Stomach (tissue), 8 donors: ENCODE results near the gene CEACAM7. TPM values are rescaled to one million over a fixed set of nuclear protein-coding genes. Genes with fewer than 3 reads are reported as not detected.

Experiments used
- polyA plus RNA-seq, 3 donors: library from polyadenylated mRNA; stranded (reverse); fragments of 200-250 nt; gene quantifications; one replicate each; pipeline ENCODE4 v1.2.3, GENCODE V29; 2013
- small RNA-seq, 4 donors: library from RNA; depleted of rRNA; stranded (forward); fragments of <200 nt; gene quantifications; one replicate each; pipeline ENCODE3, GENCODE V24; 2016
- total RNA-seq, 5 donors: library from RNA; depleted of rRNA; stranded (reverse); fragments of >200 nt; gene quantifications; one replicate each; pipeline versions ENCODE4 v1.1.0 to v1.2.3, GENCODE V29; 2014 to 2016
- donor health status: healthy with polysubstance abuse.
- donor health status: Bipolar disorder and iron deficiency.
- donor health status: healthy.

The CEACAM7 gene
- total and polyA plus RNA-seq, 8 donors = 1.3 to 6.2 TPM; not detected in 6

Small RNAs within 50 kb of the gene (small RNA-seq; reads per million reads assigned to genes)
- 0 reads per million in 4 donors for gene AC243960.4

Other genes starting within 250 kb of the CEACAM7 start
- gene DMAC2, start 248.4 kb downstream of the CEACAM7 start, total RNA-seq = 10 to 100 TPM in 4 of 5 donors, 1 to 10 TPM in 1; 8.2 to 50.0 (median 36.4) TPM
- gene DMAC2, start 248.4 kb downstream of the CEACAM7 start, polyA plus RNA-seq = 10 to 100 TPM; 44.1 to 50.9 (median 48.1) TPM
- gene ERICH4, start 245.1 kb downstream of the CEACAM7 start, total RNA-seq = not detected
- not detected for gene ERICH4, start 245.1 kb downstream of the CEACAM7 start, polyA plus RNA-seq
- gene CEACAM21, start 112.1 kb downstream of the CEACAM7 start, total RNA-seq = 1 to 10 TPM in 1 of 5 donors, not detected in 4; 2.0 TPM
- 1 to 10 TPM in 1 of 3 donors, under 1 TPM in 1, not detected in 1; 0.63 to 6.1 TPM for gene CEACAM21, start 112.1 kb downstream of the CEACAM7 start, polyA plus RNA-seq
- gene CEACAM4, start 61.2 kb downstream of the CEACAM7 start, total RNA-seq = 1 to 10 TPM in 2 of 5 donors, not detected in 3; 1.8 to 8.3 TPM
- under 1 TPM in 2 of 3 donors, not detected in 1; 0.63 to 0.92 TPM for gene CEACAM4, start 61.2 kb downstream of the CEACAM7 start, polyA plus RNA-seq
- gene CEACAM5, start 20.4 kb upstream of the CEACAM7 start, total RNA-seq = 100 to 1,000 TPM in 2 of 5 donors, 10 to 100 TPM in 1, 1 to 10 TPM in 1, under 1 TPM in 1; 0.72 to 118 (median 22.9) TPM
- gene CEACAM5, start 20.4 kb upstream of the CEACAM7 start, polyA plus RNA-seq = 10 to 100 TPM in 2 of 3 donors, 1 to 10 TPM in 1; 4.4 to 27.6 (median 18.2) TPM
- gene CEACAM6, start 67.3 kb upstream of the CEACAM7 start, total RNA-seq = 10 to 100 TPM in 2 of 5 donors, 1 to 10 TPM in 1, not detected in 2; 5.5 to 16.2 (median 14.7) TPM
- 10 to 100 TPM in 1 of 3 donors, 1 to 10 TPM in 2; 1.7 to 29.6 (median 7.8) TPM for gene CEACAM6, start 67.3 kb upstream of the CEACAM7 start, polyA plus RNA-seq
- not detected for gene CEACAM3, start 108.3 kb upstream of the CEACAM7 start, total RNA-seq
- gene CEACAM3, start 108.3 kb upstream of the CEACAM7 start, polyA plus RNA-seq = under 1 TPM in 2 of 3 donors, not detected in 1; 0.13 to 0.31 TPM
- gene LYPD4, start 156.4 kb upstream of the CEACAM7 start, total RNA-seq = not detected
- gene LYPD4, start 156.4 kb upstream of the CEACAM7 start, polyA plus RNA-seq = not detected
- not detected for gene DMRTC2, start 156.8 kb upstream of the CEACAM7 start, total RNA-seq
- gene DMRTC2, start 156.8 kb upstream of the CEACAM7 start, polyA plus RNA-seq = not detected
- gene RPS19, start 172.0 kb upstream of the CEACAM7 start, total RNA-seq = 1,000 to 10,000 TPM in 3 of 5 donors, 100 to 1,000 TPM in 2; 394 to 1,489 (median 1,008) TPM
- gene RPS19, start 172.0 kb upstream of the CEACAM7 start, polyA plus RNA-seq = 1,000 to 10,000 TPM; 2,818 to 4,242 (median 2,979) TPM
- gene CD79A, start 189.0 kb upstream of the CEACAM7 start, total RNA-seq = 1 to 10 TPM in 2 of 5 donors, not detected in 3; 2.4 to 3.5 TPM
- 10 to 100 TPM in 1 of 3 donors, 1 to 10 TPM in 2; 1.5 to 18.7 (median 3.2) TPM for gene CD79A, start 189.0 kb upstream of the CEACAM7 start, polyA plus RNA-seq
- gene ARHGEF1, start 194.9 kb upstream of the CEACAM7 start, total RNA-seq = 100 to 1,000 TPM in 4 of 5 donors, 10 to 100 TPM in 1; 40.8 to 329 (median 224) TPM
- gene ARHGEF1, start 194.9 kb upstream of the CEACAM7 start, polyA plus RNA-seq = 100 to 1,000 TPM in 2 of 3 donors, 10 to 100 TPM in 1; 62.0 to 109 (median 106) TPM
- not detected for gene ERFL, start 240.2 kb upstream of the CEACAM7 start, total RNA-seq
- under 1 TPM in 1 of 3 donors, not detected in 2; 0.25 TPM for gene ERFL, start 240.2 kb upstream of the CEACAM7 start, polyA plus RNA-seq